Vagina (tissue), 2 donors: ENCODE data around the gene KDM4C.

Experiments used
- POLR2A ChIP-seq, 2 donors: fragments of 450-650 bp; IDR thresholded peaks; one replicate each; pipeline ENCODE4 v1.6.1; 2017; ENCODE audit warnings: antibody characterized with exemption in 2 of 2, mild to moderate bottlenecking in 2 of 2, moderate library complexity in 2 of 2
- POLR2AphosphoS5 ChIP-seq, 2 donors: sonication (generic); formaldehyde crosslinking; IDR thresholded peaks; one replicate each; pipeline ENCODE4 v1.9.0; 2017; ENCODE audit warnings: antibody characterized with exemption in 2 of 2, mild to moderate bottlenecking in 2 of 2, low read depth in 1 of 2; ENCODE audit not compliant: insufficient read depth in 1 of 2
- TF ChIP-seq, protein P1 (sequence below), 3 experiments: fragments of 450-650 bp in 2 of 3; fragments of 200-600 bp in 1 of 3; sonication (generic) in 1 of 3; IDR thresholded peaks; one replicate each; pipeline ENCODE4 v1.5.1; 2017 to 2019; ENCODE audit warnings: antibody characterized with exemption in 3 of 3, mild to moderate bottlenecking in 2 of 3, moderate library complexity in 2 of 3

DNA sequence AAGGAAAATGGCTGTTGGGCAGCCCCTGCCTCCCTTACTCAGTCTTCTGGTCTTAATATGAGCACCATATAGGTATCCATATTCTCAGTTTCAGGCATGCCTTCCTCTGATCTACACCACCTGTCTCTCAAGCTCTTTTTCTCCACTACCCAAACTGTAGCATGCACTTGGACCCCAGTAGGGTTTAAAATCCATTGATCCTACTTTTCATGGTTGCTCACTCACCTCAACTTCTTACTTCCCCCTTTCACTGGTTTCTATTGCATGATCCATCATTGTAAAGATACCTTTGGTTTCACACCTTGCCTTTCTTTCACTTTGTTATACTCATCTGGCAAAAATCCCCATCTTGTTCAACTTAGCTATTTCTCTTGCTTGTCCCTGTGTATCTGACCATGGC, 159.4 kb downstream of the KDM4C start:
- TF ChIP-seq, protein P1, sequence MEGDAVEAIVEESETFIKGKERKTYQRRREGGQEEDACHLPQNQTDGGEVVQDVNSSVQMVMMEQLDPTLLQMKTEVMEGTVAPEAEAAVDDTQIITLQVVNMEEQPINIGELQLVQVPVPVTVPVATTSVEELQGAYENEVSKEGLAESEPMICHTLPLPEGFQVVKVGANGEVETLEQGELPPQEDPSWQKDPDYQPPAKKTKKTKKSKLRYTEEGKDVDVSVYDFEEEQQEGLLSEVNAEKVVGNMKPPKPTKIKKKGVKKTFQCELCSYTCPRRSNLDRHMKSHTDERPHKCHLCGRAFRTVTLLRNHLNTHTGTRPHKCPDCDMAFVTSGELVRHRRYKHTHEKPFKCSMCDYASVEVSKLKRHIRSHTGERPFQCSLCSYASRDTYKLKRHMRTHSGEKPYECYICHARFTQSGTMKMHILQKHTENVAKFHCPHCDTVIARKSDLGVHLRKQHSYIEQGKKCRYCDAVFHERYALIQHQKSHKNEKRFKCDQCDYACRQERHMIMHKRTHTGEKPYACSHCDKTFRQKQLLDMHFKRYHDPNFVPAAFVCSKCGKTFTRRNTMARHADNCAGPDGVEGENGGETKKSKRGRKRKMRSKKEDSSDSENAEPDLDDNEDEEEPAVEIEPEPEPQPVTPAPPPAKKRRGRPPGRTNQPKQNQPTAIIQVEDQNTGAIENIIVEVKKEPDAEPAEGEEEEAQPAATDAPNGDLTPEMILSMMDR (IDR thresholded peaks at IDR 0.05), result no peak
- TF ChIP-seq POLR2AphosphoS5 (IDR thresholded peaks at IDR 0.05; ENCODE audit: insufficient read depth in 1 of 2, low read depth in 1 of 2) (no peak), POLR2A (IDR thresholded peaks at IDR 0.05) (no peak)
